ENCODE results near the gene FCHSD1.

- TF ChIP-seq CTCF (conservative IDR thresholded peaks at IDR 0.05 in 1 of 2, IDR thresholded peaks at IDR 0.05 in 1 of 2; ENCODE audit: extremely low read depth in 1 of 2, insufficient read depth in 1 of 2, low read depth in 1 of 2, low read length in 2 of 2), result no peak
- no peak for TF ChIP-seq EZH2 (IDR thresholded peaks at IDR 0.05; ENCODE audit: borderline replicate concordance, low read length)
These were observed 21.9 kb upstream of the FCHSD1 start for GRCh38 chr5:141672841-141673813.

Data from mammary epithelial cell (primary cell).